GM21515 (cell line): ENCODE data around the gene GPX4.

Experiments used
- ATAC-seq: cut with Tn5 transposase; IDR thresholded peaks from one replicate; pipeline ENCODE4 v1.9.1; 2021; ENCODE audit not compliant: unreplicated experiment

Gene GPX4

GRCh38 chr19:1129535-1129934, 25.7 kb downstream of the GPX4 start:
- ATAC-seq, result no peak

DNA sequence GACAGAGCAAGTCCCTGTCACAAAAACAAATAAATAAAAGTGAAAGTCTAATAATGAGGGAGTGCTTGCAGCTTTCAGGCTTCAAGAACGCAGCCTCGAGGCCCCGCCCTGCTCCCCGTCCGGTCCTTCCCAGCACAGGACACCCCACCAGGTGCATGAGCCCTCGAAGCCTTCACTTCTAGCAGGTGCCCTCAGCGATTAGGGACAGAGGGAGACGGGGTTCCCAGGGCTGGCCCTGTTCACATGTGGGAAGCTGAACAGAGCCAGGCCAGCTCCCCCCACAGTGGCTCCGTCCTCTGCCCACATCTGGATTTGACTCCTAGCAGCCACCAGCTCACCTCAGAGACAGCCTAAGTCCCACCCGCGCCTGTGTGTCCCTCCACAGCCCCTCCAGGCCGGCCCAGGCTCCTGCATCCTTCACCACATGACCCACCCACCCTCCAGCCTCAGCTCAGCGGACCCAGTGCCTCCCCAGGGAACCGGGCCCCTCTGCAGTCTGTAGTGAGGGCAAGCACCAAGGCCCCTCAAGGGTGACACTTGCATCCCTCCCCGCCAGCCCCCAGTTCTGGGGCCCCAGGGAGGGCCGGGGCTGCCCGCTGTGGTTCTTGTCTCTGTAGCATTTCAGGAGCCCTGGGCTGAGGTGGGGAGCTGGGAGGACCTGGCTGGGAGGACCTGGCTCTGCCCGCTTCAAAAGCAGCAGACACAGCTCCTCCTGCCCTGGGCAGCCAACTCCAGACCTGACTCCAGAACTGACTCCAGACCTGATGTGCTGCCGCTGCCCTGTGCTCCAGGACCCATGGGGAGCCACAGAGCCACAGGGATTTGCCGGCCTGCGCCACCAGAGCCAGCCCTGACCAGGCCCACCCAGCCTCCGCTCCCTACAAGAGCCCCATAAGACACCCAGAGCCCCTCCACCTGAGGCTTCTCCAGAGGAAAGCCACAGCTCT, 27.2 kb downstream of the GPX4 start:
- ATAC-seq, result no peak

GRCh38 chr19:1131718-1132551, 28.1 kb downstream of the GPX4 start:
- peak; percentile 42 for ATAC-seq

- ATAC-seq, result peak; percentile 1
Measured at GRCh38 chr19:1132552-1133383, 29.0 kb downstream of the GPX4 start.

- ATAC-seq, result no peak
Measured at GRCh38 chr19:1133471-1133929, 29.7 kb downstream of the GPX4 start.

GRCh38 chr19:1134431-1134830, 30.6 kb downstream of the GPX4 start:
- no peak for ATAC-seq

- ATAC-seq, result no peak
Measured at GRCh38 chr19:1135454-1135853, 31.7 kb downstream of the GPX4 start.

- ATAC-seq, result no peak
Measured at GRCh38 chr19:1136201-1136600, 32.4 kb downstream of the GPX4 start.

- ATAC-seq, result no peak
Measured at GRCh38 chr19:1136621-1137317, 33.0 kb downstream of the GPX4 start.

DNA sequence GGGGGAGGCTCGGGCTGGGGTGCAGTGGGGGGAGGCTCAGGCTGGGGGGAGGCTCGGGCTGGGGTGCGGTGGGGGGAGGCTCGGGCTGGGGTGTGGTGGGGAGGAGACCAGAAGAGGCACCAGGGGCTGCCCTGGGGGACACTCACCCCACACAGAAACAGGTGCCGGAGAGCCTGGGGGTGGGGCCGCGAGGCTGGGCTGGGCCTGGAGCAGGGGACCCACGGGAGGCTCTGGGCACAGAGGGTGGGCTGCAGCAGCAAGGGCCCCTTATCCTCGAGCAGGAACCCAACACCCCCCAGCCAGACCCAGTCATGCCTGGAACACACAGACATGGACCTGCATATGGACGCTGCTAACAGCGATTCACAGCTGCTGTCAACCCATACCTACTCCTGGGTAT, 34.3 kb downstream of the GPX4 start:
- no peak for ATAC-seq

DNA sequence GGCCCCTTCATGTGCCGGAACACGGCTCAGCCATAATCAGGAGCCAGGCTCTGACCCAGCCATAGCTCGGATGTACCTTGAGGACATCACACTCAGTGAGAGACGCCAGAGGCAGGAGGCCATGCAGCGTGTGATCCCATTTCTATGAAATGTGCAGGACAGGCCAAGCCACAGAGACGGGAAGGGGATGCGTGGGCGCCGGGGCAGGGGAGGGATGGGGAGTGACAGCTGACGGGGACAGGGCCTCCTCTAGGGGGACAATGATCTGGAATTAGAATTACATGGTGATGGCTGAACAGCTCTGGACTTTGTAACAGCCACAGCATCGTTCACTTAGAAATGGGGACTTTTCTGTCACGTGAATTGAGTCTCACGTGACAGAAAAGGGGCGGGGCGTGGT, 35.3 kb downstream of the GPX4 start:
- no peak for ATAC-seq

DNA sequence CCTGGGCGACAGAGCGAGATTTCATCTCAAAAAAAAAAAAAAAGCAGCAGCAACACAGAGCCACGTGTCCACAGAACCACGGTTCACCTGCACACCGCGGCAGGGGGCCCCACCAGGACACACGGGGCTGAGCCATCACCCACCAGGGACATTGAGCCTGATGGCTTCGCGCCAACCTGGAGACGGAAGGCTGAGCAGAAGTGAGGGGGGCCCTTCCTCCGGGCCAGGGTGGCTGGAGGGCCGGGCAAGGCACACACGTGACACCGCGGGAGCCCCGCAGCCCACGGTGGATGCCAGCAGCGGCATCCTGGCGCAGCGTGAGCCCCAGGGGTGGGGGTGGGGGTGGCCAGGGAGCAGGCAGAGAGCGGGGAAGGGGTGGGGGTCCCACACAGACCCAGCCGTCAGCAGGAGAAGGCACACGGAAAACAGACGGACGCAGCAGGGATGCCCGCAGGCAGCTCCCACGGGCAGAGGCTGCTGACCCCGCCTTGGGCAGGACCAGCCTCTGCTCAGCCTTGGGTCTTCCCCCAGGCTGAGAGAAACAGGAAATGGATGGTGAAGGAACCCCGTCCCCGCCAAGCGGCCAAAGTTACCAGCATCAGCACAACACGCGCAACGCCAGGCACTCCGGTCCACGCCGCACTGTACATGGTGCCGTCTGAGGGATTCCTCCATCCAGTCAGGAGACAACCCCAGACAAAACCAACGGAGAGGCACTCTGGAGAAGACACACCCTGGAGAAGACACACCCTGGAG, 36.7 kb downstream of the GPX4 start:
- ATAC-seq, result no peak

DNA sequence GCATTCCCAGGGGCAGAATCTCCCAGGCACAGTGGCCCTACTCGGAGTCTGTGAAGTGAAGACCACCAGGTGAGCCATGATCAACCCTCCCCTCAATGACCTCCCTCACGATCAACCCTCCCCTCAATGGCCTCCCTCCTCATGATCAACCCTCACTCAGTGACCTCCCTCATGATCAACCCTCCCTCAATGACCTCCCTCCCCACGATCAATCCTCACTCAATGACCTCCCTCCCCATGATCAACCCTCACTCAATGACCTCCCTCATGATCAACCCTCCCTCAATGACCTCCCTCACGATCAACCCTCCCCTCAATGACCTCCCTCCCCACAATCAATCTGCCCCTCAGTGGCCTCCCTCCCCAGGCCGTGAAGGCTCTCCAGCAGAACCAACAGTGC, 38.1 kb downstream of the GPX4 start:
- no peak for ATAC-seq

GRCh38 chr19:1143828-1144399, 40.1 kb downstream of the GPX4 start:
- ATAC-seq, result no peak

- ATAC-seq, result no peak
Measured at GRCh38 chr19:1144741-1145140, 40.9 kb downstream of the GPX4 start.

DNA sequence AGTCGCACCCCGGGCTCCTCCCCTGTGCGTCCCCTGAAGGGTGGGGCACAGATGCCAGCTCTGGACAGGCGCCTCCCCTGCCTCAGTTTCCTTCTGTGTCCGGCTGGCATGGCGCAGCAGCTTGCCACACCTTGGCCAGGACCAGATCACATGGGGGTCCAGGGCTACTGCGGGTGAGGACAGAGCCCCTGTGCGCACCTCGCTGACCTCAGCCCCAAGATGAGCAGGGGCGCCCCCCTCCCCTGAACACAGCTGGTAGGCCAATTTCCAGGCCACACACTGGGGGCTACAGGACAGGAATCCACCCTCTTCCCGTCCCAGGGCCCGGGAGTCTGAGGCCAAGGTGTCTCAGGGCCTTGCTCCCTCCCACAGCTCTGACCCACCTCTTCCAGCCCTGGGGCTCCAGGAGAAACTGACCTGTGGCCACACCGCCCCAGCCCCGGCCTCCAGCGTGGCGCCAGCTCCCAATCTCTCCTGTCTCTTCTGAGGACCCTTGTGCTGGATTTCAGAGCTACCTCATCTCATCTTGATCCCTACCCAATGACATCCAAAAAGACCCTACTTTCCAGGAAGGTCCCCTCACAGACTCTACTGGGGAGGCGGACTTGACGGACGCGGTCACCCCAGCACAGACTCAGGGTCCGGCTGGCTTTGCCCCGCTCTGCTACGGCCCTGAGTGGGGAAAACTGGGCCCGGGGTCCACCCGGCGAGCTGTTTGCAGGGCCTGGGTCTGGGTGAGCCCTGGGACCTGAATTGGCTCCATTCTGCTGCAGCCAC, 42.0 kb downstream of the GPX4 start:
- ATAC-seq, result no peak

GRCh38 chr19:1146412-1146699, 42.6 kb downstream of the GPX4 start:
- ATAC-seq, result no peak

- no peak for ATAC-seq
Measured at GRCh38 chr19:1146858-1147780, 43.3 kb downstream of the GPX4 start.
